Esophagus squamous epithelium (tissue), 5 donors: Measurements from ENCODE around the gene FUT1. TPM values are rescaled to one million over a fixed set of nuclear protein-coding genes. Genes with fewer than 3 reads are reported as not detected.

Source experiments
- DNase-seq: peaks from one replicate; lab custom pipeline; 2025; lab: John Stamatoyannopoulos, UW
- H3K27ac ChIP-seq, 4 donors: fragments of 200-600 bp; sonication (generic); one replicate each; pipeline ENCODE4 v1.5.1; 2016 to 2019; ENCODE audit warnings: mild to moderate bottlenecking in 1 of 4
- H3K27me3 ChIP-seq, 4 donors: fragments of 200-600 bp; sonication (generic); 1 replicate in 3 of 4; 2 replicates in 1 of 4; pipeline versions ENCODE4 v1.5.1 to v1.6.0; 2017 to 2021; ENCODE audit warnings: antibody characterized with exemption in 1 of 4
- H3K36me3 ChIP-seq, 3 donors: fragments of 200-600 bp; sonication (generic); one replicate each; pipeline ENCODE4 v1.5.1; 2016 to 2019
- H3K4me1 ChIP-seq, 3 donors: fragments of 200-600 bp; sonication (generic); one replicate each; pipeline ENCODE4 v1.5.1; 2017 to 2019
- H3K4me3 ChIP-seq, 4 donors: fragments of 200-600 bp; sonication (generic); 1 replicate in 3 of 4; 2 replicates in 1 of 4; pipeline ENCODE4 v1.5.1; 2016 to 2019; ENCODE audit warnings: mild to moderate bottlenecking in 2 of 4, moderate library complexity in 1 of 4
- H3K9me3 ChIP-seq, 3 donors: fragments of 200-600 bp; sonication (generic); one replicate each; pipeline ENCODE4 v1.5.1; 2016 to 2019
- CTCF ChIP-seq, 6 experiments: fragments of 450-650 bp in 4 of 6; fragments of 200-600 bp in 2 of 6; sonication (generic) in 2 of 6; IDR thresholded peaks; one replicate each; pipeline ENCODE4 v1.5.1; 2016 to 2019; ENCODE audit warnings: antibody characterized with exemption in 6 of 6, mild to moderate bottlenecking in 4 of 6, moderate library complexity in 4 of 6
- POLR2A ChIP-seq, 4 donors: fragments of 450-650 bp; IDR thresholded peaks; one replicate each; pipeline ENCODE4 v1.6.1; 2017; ENCODE audit warnings: antibody characterized with exemption in 4 of 4, mild to moderate bottlenecking in 4 of 4, moderate library complexity in 3 of 4
- WGBS, 2 donors: methylation state at CpG; one replicate each; pipeline ENCODE4 v1.1.5; 2018; 5-methylcytosine and 5-hydroxymethylcytosine counted together
- intact Hi-C: fragments of 100-400 bp; cut with DNase I; formaldehyde crosslinking; loops from one replicate; pipeline ENCODE4 v1.15.0; 2022
- total RNA-seq, 4 donors: library from RNA; depleted of rRNA; stranded (reverse); fragments of >200 nt; gene quantifications; one replicate each; pipeline ENCODE4 v1.1.0, GENCODE V29; 2016
- donor health status: DM: yes; HTN: yes; CAD: no.

FUT1 gene
- total RNA-seq, 4 donors from 2014 or later: 3.4 to 6.3 (median 4.8) TPM

GRCh38 chr19:48739404-48740163, 12.9 kb downstream of the FUT1 start:
- WGBS, 2 donors: 26 to 45% methylated on average over 10 to 14 of the region's 51 CpGs
- intact Hi-C loops: no loop called here

GRCh38 chr19:48738557-48739403, 13.7 kb downstream of the FUT1 start:
- Histone ChIP-seq H3K36me3 (no peaks in the 10 kb centered on the region), H3K4me1 (peaks cover 22 to 59% (median 31%) of the 10 kb centered on the region in 3 donors), H3K27ac (peak overlapping the region; percentile 78 to 87 (median 82)), H3K9me3 (no peaks in the 10 kb centered on the region), H3K4me3 (peak overlapping the region; percentile 45 to 78 (median 58)), H3K27me3 (no peaks in the 10 kb centered on the region)
- no peak for DNase-seq
- WGBS, 2 donors: 8 to 18% methylated on average over 4 to 6 of the region's 96 CpGs
- intact Hi-C loops: no loop called here
- TF ChIP-seq CTCF (IDR thresholded peaks at IDR 0.05) (peak in 5 of 6 experiments; percentile 12 to 76 (median 66)), POLR2A (IDR thresholded peaks at IDR 0.05) (peak in 2 of 4 donors; percentile 51 to 61)

More at GRCh38 chr19:48739404-48740163, 12.9 kb downstream of the FUT1 start:
- H3K9me3 ChIP-seq: no peaks in the 10 kb centered on the region
- H3K4me3 ChIP-seq: peak overlapping the region; percentile 45 to 78 (median 58)
- H3K4me1 ChIP-seq: peaks cover 22 to 58% (median 31%) of the 10 kb centered on the region in 3 donors
- no peaks in the 10 kb centered on the region for H3K27me3 ChIP-seq
- DNase-seq: no peak
- no peaks in the 10 kb centered on the region for H3K36me3 ChIP-seq
- peak overlapping the region; percentile 78 to 87 (median 82) for H3K27ac ChIP-seq
- no peak for TF ChIP-seq CTCF (IDR thresholded peaks at IDR 0.05)
- TF ChIP-seq POLR2A (IDR thresholded peaks at IDR 0.05): no peak

- H3K4me3 ChIP-seq: peak overlapping the region in 2 of 4 donors; percentile 69 to 78
- H3K4me1 ChIP-seq: peaks cover 22 to 59% (median 31%) of the 10 kb centered on the region in 3 donors
- DNase-seq: no peak
- H3K9me3 ChIP-seq: no peaks in the 10 kb centered on the region
- H3K36me3 ChIP-seq: no peaks in the 10 kb centered on the region
- 60 to 69% methylated on average over 21 to 22 of the region's 22 CpGs for WGBS, 2 donors
- TF ChIP-seq POLR2A (IDR thresholded peaks at IDR 0.05) (no peak), CTCF (IDR thresholded peaks at IDR 0.05) (no peak)
- H3K27me3 ChIP-seq: no peaks in the 10 kb centered on the region
- no peak overlapping the region for H3K27ac ChIP-seq
- intact Hi-C loops: no loop called here
Measured at GRCh38 chr19:48737360-48737998, 15.0 kb downstream of the FUT1 start.

- WGBS, 2 donors: 25 to 60% methylated on average over 2 to 4 of the region's 38 CpGs
- no peak for TF ChIP-seq CTCF (IDR thresholded peaks at IDR 0.05)
- no peak for TF ChIP-seq POLR2A (IDR thresholded peaks at IDR 0.05)
- peaks cover 11 to 41% (median 15%) of the 10 kb centered on the region in 3 donors for H3K4me1 ChIP-seq
- H3K9me3 ChIP-seq: no peaks in the 10 kb centered on the region
- H3K27ac ChIP-seq: peak overlapping the region; percentile 19 to 35 (median 21)
- no peaks in the 10 kb centered on the region for H3K27me3 ChIP-seq
- intact Hi-C loops: no loop called here
- H3K36me3 ChIP-seq: no peaks in the 10 kb centered on the region
- peak overlapping the region; percentile 15 to 59 (median 38) for H3K4me3 ChIP-seq
- DNase-seq: no peak
Measured at GRCh38 chr19:48735031-48735615, 17.3 kb downstream of the FUT1 start.
